HEK293 (cell line): ENCODE data around the gene PIK3C2B.

Source experiments
- CTCF ChIA-PET: fragments of 350-600 bp; formaldehyde crosslinking; extraction: SDS; loops from one replicate; lab custom pipeline; 2021; ENCODE audit warnings: antibody characterized with exemption; lab: Yijun Ruan, JAX
- POLR2A ChIA-PET: fragments of 300-600 bp; formaldehyde crosslinking; extraction: SDS; loops from one replicate; lab custom pipeline; 2020; ENCODE audit warnings: antibody characterized with exemption, inconsistent platforms; lab: Yijun Ruan, JAX
- H3K27ac ChIP-seq: fragments of 200-500 bp; sonication (Bioruptor generic); 2 replicates; pipeline ENCODE4 v1.5.1; 2014; ENCODE audit warnings: low read depth, low read length, control low read depth, inconsistent platforms; ENCODE audit errors: extremely low read depth
- H3K36me3 ChIP-seq, 2 experiments: fragments of 200-500 bp in 1 of 2; sonication (Bioruptor generic) in 1 of 2; 1 replicate in 1 of 2; 2 replicates in 1 of 2; pipeline ENCODE4 v1.5.1; 2014 to 2017; ENCODE audit warnings: inconsistent platforms in 2 of 2, low read length in 2 of 2; ENCODE audit not compliant: control insufficient read depth in 2 of 2, insufficient read depth in 1 of 2
- H3K4me1 ChIP-seq: fragments of 200-500 bp; sonication (Bioruptor generic); 2 replicates; pipeline ENCODE4 v1.5.1; 2014; ENCODE audit warnings: mild to moderate bottlenecking, low read length, inconsistent platforms; ENCODE audit not compliant: control insufficient read depth, insufficient read depth
- H3K4me3 ChIP-seq: 2 replicates; pipeline ENCODE4 v1.5.1; 2011; ENCODE audit warnings: low read depth, mild to moderate bottlenecking, control low read depth, low read length, moderate library complexity
- H3K9me3 ChIP-seq: fragments of 200-500 bp; sonication (Bioruptor generic); 2 replicates; pipeline ENCODE4 v1.5.1; 2014; ENCODE audit warnings: low read depth, low read length, inconsistent platforms; ENCODE audit not compliant: control insufficient read depth, insufficient read depth
- HOXA7 ChIP-seq: sonication (generic); formaldehyde crosslinking; IDR thresholded peaks from 2 replicates; pipeline ENCODE4 v1.8.1; 2022; ENCODE audit warnings: missing genetic modification reagents, borderline replicate concordance
- IKZF3 ChIP-seq: fragments of 450-650 bp; IDR thresholded peaks from 2 replicates; pipeline ENCODE4 v1.5.0; 2018; ENCODE audit warnings: missing biosample characterization, mild to moderate bottlenecking, missing genetic modification characterization, moderate library complexity
- KLF16 ChIP-seq: fragments of 450-650 bp; formaldehyde crosslinking; IDR thresholded peaks from 2 replicates; pipeline ENCODE4 v1.5.1; 2017; ENCODE audit warnings: missing biosample characterization, missing genetic modification characterization
- MEIS1 ChIP-seq: sonication (generic); formaldehyde crosslinking; IDR thresholded peaks from 2 replicates; pipeline ENCODE4 v1.8.1; 2022; ENCODE audit warnings: missing genetic modification reagents, mild to moderate bottlenecking, borderline replicate concordance
- PRDM10 ChIP-seq: fragments of 450-650 bp; formaldehyde crosslinking; IDR thresholded peaks from 2 replicates; pipeline ENCODE4 v1.5.1; 2016; ENCODE audit warnings: missing biosample characterization, missing genetic modification characterization
- ZBTB17 ChIP-seq: fragments of 450-650 bp; formaldehyde crosslinking; IDR thresholded peaks from 2 replicates; pipeline ENCODE4 v1.5.1; 2016; ENCODE audit warnings: missing biosample characterization, missing genetic modification characterization
- ZBTB20 ChIP-seq: fragments of 450-650 bp; formaldehyde crosslinking; IDR thresholded peaks from 2 replicates; pipeline ENCODE4 v1.5.1; 2016; ENCODE audit warnings: missing biosample characterization, missing genetic modification characterization
- ZBTB48 ChIP-seq: fragments of 450-650 bp; formaldehyde crosslinking; IDR thresholded peaks from 2 replicates; pipeline ENCODE4 v1.5.1; 2016; ENCODE audit warnings: missing biosample characterization, missing genetic modification characterization
- ZNF157 ChIP-seq: fragments of 450-650 bp; formaldehyde crosslinking; IDR thresholded peaks from 2 replicates; pipeline ENCODE4 v1.5.1; 2016; ENCODE audit warnings: missing biosample characterization, missing genetic modification characterization
- ZNF174 ChIP-seq: fragments of 450-650 bp; formaldehyde crosslinking; IDR thresholded peaks from 2 replicates; pipeline ENCODE4 v1.5.0; 2017; ENCODE audit warnings: missing biosample characterization, mild to moderate bottlenecking, missing genetic modification characterization
- ZNF335 ChIP-seq: fragments of 450-650 bp; formaldehyde crosslinking; conservative IDR thresholded peaks from 2 replicates; pipeline ENCODE4 v1.5.1; 2016; ENCODE audit warnings: missing biosample characterization, missing genetic modification characterization
- ZNF394 ChIP-seq: fragments of 450-650 bp; formaldehyde crosslinking; IDR thresholded peaks from 2 replicates; pipeline ENCODE4 v1.5.1; 2016; ENCODE audit warnings: missing biosample characterization, missing genetic modification characterization, mild to moderate bottlenecking, moderate library complexity, borderline replicate concordance
- ZNF501 ChIP-seq: fragments of 450-650 bp; formaldehyde crosslinking; IDR thresholded peaks from 2 replicates; pipeline ENCODE4 v1.5.1; 2016; ENCODE audit warnings: missing biosample characterization, missing genetic modification characterization
- ZNF660 ChIP-seq: fragments of 450-650 bp; IDR thresholded peaks from 2 replicates; pipeline ENCODE4 v1.5.1; 2018; ENCODE audit warnings: missing biosample characterization, mild to moderate bottlenecking, missing genetic modification characterization
- ZNF792 ChIP-seq: fragments of 450-650 bp; formaldehyde crosslinking; IDR thresholded peaks from 2 replicates; pipeline ENCODE4 v1.5.1; 2016; ENCODE audit warnings: missing biosample characterization, missing genetic modification characterization
- ZXDB ChIP-seq: fragments of 450-650 bp; formaldehyde crosslinking; IDR thresholded peaks from 2 replicates; pipeline ENCODE4 v1.5.1; 2016; ENCODE audit warnings: missing biosample characterization, missing genetic modification characterization
- TF ChIP-seq, protein P1 (sequence below): fragments of 450-650 bp; formaldehyde crosslinking; IDR thresholded peaks from 2 replicates; pipeline ENCODE4 v1.5.1; 2016; ENCODE audit warnings: missing biosample characterization, missing genetic modification characterization
- TF ChIP-seq, protein P2 (sequence below): fragments of 450-650 bp; formaldehyde crosslinking; IDR thresholded peaks from 2 replicates; pipeline ENCODE4 v1.5.1; 2016; ENCODE audit warnings: missing biosample characterization, missing genetic modification characterization
- TF ChIP-seq, protein P3 (sequence below): fragments of 450-650 bp; formaldehyde crosslinking; IDR thresholded peaks from 2 replicates; pipeline ENCODE4 v1.5.1; 2016; ENCODE audit warnings: missing biosample characterization, missing genetic modification characterization
- TF ChIP-seq, protein P4 (sequence below): fragments of 450-650 bp; formaldehyde crosslinking; conservative IDR thresholded peaks from 2 replicates; pipeline ENCODE4 v1.5.1; 2016; ENCODE audit warnings: low read depth, missing biosample characterization, missing genetic modification characterization

The PIK3C2B gene

DNA sequence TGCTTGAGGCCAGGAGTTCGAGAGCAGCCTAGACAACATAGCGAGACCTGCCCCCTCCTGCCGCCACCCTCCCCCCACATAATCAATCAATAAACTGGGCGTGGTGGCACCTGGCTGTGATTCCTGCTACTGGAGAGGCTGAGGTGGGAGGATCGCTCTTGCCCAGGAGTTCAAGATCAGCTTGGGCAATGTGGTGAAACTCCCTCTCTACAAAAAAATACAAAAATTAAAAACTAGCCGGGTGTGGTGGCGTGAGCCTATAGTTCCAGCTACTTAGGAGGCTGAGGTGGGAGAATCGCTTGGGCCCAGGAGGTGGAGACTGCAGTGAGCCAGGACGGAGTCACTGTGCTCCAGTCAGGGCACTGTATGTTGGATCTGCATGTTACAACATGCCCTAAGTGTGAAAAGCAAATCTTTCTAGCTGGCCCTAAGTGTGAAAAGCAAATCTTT lies 14.6 kb upstream of the PIK3C2B start (continued):
- TF ChIP-seq, protein P1, sequence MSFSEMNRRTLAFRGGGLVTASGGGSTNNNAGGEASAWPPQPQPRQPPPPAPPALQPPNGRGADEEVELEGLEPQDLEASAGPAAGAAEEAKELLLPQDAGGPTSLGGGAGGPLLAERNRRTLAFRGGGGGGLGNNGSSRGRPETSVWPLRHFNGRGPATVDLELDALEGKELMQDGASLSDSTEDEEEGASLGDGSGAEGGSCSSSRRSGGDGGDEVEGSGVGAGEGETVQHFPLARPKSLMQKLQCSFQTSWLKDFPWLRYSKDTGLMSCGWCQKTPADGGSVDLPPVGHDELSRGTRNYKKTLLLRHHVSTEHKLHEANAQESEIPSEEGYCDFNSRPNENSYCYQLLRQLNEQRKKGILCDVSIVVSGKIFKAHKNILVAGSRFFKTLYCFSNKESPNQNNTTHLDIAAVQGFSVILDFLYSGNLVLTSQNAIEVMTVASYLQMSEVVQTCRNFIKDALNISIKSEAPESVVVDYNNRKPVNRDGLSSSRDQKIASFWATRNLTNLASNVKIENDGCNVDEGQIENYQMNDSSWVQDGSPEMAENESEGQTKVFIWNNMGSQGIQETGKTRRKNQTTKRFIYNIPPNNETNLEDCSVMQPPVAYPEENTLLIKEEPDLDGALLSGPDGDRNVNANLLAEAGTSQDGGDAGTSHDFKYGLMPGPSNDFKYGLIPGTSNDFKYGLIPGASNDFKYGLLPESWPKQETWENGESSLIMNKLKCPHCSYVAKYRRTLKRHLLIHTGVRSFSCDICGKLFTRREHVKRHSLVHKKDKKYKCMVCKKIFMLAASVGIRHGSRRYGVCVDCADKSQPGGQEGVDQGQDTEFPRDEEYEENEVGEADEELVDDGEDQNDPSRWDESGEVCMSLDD (tag by site-specific recombination), result no peak
- TF ChIP-seq ZNF792 (tag by site-specific recombination), result no peak
- no peak for TF ChIP-seq ZNF174 (tag by site-specific recombination)
- TF ChIP-seq, all 188 proteins: peak for 0

DNA sequence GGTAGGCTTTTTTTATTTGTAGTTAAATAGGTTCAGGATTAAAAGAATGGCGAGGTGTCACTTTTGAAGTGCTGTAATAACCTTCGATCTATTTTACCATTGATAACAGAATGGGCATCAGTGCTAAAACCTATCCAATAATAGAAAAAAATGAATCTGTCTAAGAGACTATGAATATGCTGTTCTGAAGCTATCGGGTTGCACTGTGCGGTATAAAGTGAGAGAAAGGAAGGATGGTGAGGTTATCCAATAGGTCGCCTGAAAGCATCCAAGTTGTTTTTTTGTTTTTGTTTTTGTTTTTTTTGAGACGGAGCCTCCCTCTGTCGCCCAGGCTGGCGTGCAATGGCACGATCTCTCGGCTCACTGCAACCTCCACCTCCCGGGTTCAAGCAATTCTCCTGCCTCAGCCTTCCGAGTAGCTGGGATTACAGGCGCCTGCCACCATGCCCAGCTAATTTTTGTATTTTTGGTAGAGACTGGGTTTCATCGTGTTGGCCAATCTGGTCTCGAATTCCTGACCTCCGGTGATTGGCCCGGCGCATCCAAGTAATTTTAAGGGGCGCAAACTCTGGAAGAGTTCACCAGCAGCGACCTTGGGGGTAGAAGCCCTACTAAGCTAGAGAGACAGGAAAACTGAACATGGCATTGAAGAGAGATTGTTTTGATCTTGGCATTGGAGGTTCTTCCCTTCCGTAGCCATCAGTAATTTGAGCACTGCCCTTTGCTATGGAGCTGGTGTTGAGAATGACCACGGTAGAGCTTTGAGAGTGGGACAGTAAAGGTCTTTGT lies 12.9 kb upstream of the PIK3C2B start:
- Histone ChIP-seq H3K9me3 (no peaks in the 10 kb centered on the region), H3K36me3 (no peaks in the 10 kb centered on the region), H3K4me3 (peak overlapping the region; percentile 58), H3K4me1 (no peaks in the 10 kb centered on the region), H3K27ac (peak overlapping the region; percentile 78)
- POLR2A ChIA-PET, result interaction anchor here (0.6 to 4.1 kb wide), 9 partner anchors 9 to 109 kb away, joined by 3 to 64 read pairs (median 4); partner anchors contain the start of gene MDM4
- CTCF ChIA-PET, result interaction anchor here (0.6 to 19.1 kb wide), 10 partner anchors 8 to 345 kb away, joined by 3 to 314 read pairs (median 6); partner anchors contain the start of genes MDM4 and PIK3C2B
- TF ChIP-seq ZNF335 (tag by site-specific recombination) (peak; percentile 100), MEIS1 (CRISPR knock-in tag) (no peak), HOXA7 (CRISPR knock-in tag) (no peak), ZNF660 (0 out of 2 replicates have a peak, but pooled peaks have one; percentile 7), ZXDB (tag by site-specific recombination) (peak; percentile 32; the same call in 1 of the 2 replicates), KLF16 (tag by site-specific recombination) (peak; percentile 25; the same call in 1 of the 2 replicates), PRDM10 (tag by site-specific recombination) (peak; percentile 98), ZNF157 (no peak), ZBTB17 (tag by site-specific recombination) (peak; percentile 73), ZBTB48 (peak; percentile 56; the same call in 1 of the 2 replicates), ZBTB20 (tag by site-specific recombination) (peak; percentile 70; the same call in 1 of the 2 replicates), ZNF394 (tag by site-specific recombination) (peak; percentile 36; the same call in 1 of the 2 replicates), ZNF501 (tag by site-specific recombination) (no peak), IKZF3 (tag by site-specific recombination) (0 out of 2 replicates have a peak, but pooled peaks have one; percentile 6)
- TF ChIP-seq, protein P2, sequence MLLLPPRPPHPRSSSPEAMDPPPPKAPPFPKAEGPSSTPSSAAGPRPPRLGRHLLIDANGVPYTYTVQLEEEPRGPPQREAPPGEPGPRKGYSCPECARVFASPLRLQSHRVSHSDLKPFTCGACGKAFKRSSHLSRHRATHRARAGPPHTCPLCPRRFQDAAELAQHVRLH (tag by site-specific recombination), result 0 out of 2 replicates have a peak, but pooled peaks have one; percentile 6
- TF ChIP-seq, protein P3, sequence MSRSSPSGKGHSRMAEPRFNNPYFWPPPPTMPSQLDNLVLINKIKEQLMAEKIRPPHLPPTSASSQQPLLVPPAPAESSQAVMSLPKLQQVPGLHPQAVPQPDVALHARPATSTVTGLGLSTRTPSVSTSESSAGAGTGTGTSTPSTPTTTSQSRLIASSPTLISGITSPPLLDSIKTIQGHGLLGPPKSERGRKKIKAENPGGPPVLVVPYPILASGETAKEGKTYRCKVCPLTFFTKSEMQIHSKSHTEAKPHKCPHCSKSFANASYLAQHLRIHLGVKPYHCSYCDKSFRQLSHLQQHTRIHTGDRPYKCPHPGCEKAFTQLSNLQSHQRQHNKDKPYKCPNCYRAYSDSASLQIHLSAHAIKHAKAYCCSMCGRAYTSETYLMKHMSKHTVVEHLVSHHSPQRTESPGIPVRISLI (tag by site-specific recombination), result peak; percentile 83
- TF ChIP-seq, protein P4, sequence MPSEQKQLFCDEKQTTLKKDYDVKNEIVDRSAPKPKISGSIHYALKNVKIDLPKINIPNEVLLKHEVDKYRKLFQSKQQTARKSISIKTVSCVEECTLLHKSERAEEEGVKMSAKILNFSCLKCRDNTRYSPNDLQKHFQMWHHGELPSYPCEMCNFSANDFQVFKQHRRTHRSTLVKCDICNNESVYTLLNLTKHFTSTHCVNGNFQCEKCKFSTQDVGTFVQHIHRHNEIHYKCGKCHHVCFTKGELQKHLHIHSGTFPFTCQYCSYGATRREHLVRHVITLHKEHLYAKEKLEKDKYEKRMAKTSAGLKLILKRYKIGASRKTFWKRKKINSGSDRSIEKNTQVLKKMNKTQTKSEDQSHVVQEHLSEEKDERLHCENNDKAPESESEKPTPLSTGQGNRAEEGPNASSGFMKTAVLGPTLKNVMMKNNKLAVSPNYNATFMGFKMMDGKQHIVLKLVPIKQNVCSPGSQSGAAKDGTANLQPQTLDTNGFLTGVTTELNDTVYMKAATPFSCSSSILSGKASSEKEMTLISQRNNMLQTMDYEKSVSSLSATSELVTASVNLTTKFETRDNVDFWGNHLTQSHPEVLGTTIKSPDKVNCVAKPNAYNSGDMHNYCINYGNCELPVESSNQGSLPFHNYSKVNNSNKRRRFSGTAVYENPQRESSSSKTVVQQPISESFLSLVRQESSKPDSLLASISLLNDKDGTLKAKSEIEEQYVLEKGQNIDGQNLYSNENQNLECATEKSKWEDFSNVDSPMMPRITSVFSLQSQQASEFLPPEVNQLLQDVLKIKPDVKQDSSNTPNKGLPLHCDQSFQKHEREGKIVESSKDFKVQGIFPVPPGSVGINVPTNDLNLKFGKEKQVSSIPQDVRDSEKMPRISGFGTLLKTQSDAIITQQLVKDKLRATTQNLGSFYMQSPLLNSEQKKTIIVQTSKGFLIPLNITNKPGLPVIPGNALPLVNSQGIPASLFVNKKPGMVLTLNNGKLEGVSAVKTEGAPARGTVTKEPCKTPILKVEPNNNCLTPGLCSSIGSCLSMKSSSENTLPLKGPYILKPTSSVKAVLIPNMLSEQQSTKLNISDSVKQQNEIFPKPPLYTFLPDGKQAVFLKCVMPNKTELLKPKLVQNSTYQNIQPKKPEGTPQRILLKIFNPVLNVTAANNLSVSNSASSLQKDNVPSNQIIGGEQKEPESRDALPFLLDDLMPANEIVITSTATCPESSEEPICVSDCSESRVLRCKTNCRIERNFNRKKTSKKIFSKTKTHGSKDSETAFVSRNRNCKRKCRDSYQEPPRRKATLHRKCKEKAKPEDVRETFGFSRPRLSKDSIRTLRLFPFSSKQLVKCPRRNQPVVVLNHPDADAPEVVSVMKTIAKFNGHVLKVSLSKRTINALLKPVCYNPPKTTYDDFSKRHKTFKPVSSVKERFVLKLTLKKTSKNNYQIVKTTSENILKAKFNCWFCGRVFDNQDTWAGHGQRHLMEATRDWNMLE (tag by site-specific recombination), result peak; percentile 23; the same call in 1 of the 2 replicates
